ENCODE results near the gene PRDM4. TPM values are rescaled to one million over a fixed set of nuclear protein-coding genes. Genes with fewer than 3 reads are reported as not detected.
"Not testable (repeated sequence)": the region's sequence is repeated elsewhere in the genome, so short reads cannot be mapped to it uniquely, and the experiment has no call there.

PRDM4 gene
- total RNA-seq, 1 donor: 34.3 TPM

DNA sequence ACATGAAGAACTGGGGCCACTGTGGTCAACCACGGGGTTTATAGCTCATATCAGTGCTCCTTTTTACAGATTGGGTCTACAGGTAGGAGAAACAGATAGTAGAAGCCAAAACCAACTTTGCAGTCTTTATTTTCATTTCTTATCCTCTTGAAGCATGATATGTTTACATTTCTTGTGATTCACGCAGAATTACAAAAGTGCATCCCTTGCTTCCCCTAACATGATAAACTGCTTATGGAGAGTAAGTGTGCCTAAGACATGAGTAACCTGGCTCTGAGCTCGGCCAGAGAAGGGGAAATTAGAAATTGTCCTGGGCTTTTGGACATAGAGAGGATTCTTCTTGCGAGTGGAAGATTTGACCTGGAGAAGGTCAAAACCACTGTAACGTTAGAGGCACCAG, 56.9 kb downstream of the PRDM4 start:
- no peak for DNase-seq (ENCODE audit: low read depth)
- no peak overlapping the region for H3K4me3 ChIP-seq (ENCODE audit: low read depth, low read length)
- TF ChIP-seq, protein P1, sequence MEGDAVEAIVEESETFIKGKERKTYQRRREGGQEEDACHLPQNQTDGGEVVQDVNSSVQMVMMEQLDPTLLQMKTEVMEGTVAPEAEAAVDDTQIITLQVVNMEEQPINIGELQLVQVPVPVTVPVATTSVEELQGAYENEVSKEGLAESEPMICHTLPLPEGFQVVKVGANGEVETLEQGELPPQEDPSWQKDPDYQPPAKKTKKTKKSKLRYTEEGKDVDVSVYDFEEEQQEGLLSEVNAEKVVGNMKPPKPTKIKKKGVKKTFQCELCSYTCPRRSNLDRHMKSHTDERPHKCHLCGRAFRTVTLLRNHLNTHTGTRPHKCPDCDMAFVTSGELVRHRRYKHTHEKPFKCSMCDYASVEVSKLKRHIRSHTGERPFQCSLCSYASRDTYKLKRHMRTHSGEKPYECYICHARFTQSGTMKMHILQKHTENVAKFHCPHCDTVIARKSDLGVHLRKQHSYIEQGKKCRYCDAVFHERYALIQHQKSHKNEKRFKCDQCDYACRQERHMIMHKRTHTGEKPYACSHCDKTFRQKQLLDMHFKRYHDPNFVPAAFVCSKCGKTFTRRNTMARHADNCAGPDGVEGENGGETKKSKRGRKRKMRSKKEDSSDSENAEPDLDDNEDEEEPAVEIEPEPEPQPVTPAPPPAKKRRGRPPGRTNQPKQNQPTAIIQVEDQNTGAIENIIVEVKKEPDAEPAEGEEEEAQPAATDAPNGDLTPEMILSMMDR (IDR thresholded peaks at IDR 0.05; ENCODE audit: insufficient read depth, low read length): no peak

DNA sequence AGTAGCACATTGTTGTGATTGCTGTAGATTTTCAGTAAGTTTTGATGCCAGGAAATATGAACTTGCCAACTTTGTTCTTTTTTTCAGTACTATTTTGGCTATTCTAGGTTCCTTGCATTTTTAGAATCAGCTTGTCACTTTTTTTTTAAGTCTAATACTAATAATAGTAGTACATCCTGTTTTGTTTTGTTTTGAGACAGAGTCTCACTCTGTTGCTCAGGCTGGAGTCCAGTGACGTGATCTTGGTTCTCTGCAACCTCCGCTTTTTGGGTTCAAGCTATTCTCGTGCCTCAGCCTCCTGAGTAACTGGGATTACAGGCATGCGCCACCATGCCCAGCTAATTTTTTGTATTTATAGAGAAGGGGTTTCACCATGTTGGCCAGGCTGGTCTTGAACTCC, 58.8 kb downstream of the PRDM4 start:
- TF ChIP-seq, protein P1 (IDR thresholded peaks at IDR 0.05; ENCODE audit: insufficient read depth, low read length): no peak
- H3K4me3 ChIP-seq (ENCODE audit: low read depth, low read length): no peak overlapping the region
- DNase-seq (ENCODE audit: low read depth): no peak

DNA sequence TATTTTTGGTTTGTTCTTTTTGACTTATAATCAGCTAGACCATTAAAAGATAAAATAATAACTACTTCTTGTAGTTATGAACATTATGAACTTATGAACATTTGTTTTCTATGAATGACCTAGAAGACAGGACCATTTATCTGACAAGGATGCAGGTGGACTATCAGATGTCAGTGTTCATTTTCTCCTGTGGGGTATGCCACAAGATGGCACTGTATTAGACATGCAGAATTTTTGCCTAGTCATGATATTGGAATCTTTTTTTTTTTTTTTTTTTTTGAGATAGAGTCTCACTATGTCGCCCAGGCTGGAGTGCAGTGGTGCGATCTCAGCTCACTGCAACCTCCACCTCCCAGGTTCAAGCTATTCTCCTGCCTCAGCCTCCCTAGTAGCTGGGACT, 65.2 kb downstream of the PRDM4 start:
- TF ChIP-seq, protein P1 (IDR thresholded peaks at IDR 0.05; ENCODE audit: insufficient read depth, low read length): peak; percentile 44
- not testable (repeated sequence) for H3K4me3 ChIP-seq (ENCODE audit: low read depth, low read length)
- DNase-seq (ENCODE audit: low read depth): peak; percentile 30

DNA sequence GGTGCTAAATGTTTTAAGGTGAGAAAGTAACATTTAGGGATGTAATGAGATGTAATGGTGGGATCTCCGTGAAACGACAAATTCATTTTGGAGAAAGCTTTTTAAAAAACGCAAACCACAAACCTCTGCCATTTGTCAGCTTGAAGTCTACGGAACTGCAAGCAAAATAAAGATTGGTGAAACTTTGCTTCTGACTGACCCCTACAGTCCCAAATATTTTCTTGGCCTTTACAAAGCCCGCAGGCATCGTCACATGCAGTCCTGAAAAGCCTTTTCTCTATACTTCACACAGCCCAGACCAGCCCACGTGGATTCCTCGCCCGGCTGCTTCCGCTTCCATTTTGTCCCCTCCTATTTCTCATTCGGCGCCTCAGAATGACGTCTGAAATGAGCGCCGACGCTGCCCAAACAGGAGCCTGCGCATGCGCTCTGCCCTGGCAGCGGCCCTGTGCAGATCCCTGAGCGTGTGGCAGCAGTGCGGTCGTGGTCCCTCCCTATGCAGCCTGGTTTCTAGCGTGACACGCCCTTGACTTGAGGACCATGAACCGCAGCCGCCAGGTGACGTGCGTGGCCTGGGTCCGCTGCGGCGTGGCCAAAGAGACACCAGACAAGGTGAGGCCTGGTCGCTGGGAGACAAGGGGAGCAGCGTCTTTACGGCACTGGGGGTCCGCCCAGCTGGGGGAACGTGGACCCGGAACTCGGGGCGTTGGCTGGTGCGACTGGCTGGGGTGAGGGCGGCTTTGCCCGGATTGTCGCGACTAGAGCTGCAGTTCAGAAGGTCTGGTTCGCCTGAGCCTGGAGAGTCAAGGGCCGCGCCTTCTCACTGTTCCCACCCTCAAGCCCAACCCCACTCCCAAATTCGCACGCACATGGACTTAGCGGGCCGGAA, 75.3 kb downstream of the PRDM4 start, which contains the start of gene PWP1:
TSS of gene PWP1 (plus strand) at position 440 of the 889 bp plus-strand sequence. CDS start at position 541, 101 bp downstream.
- peak; percentile 95 for DNase-seq (ENCODE audit: low read depth)
- TF ChIP-seq, protein P1 (IDR thresholded peaks at IDR 0.05; ENCODE audit: insufficient read depth, low read length): no peak
- H3K4me3 ChIP-seq (ENCODE audit: low read depth, low read length): peak within 1 kb of the TSS; percentile 100

DNA sequence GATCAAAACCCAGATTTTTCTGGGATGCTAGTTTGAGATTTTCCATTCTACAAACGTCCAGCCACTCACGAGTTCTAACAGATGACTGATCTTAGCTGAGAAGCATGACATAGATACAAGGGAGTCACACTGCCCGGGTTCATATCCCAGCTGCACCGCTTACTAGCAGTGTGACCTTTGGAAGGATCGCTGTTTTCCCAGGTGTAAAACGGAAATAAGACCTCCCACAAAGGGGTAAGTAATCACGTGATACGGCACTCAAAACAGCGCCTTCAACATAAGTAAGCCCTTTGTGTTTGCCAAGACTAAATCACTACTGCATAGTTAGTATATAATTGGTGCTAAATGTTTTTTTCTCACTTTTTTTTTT, 76.0 kb downstream of the PRDM4 start:
- DNase-seq (ENCODE audit: low read depth): no peak
- TF ChIP-seq, protein P1 (IDR thresholded peaks at IDR 0.05; ENCODE audit: insufficient read depth, low read length): no peak
- H3K4me3 ChIP-seq (ENCODE audit: low read depth, low read length): peak overlapping the region; percentile 100

DNA sequence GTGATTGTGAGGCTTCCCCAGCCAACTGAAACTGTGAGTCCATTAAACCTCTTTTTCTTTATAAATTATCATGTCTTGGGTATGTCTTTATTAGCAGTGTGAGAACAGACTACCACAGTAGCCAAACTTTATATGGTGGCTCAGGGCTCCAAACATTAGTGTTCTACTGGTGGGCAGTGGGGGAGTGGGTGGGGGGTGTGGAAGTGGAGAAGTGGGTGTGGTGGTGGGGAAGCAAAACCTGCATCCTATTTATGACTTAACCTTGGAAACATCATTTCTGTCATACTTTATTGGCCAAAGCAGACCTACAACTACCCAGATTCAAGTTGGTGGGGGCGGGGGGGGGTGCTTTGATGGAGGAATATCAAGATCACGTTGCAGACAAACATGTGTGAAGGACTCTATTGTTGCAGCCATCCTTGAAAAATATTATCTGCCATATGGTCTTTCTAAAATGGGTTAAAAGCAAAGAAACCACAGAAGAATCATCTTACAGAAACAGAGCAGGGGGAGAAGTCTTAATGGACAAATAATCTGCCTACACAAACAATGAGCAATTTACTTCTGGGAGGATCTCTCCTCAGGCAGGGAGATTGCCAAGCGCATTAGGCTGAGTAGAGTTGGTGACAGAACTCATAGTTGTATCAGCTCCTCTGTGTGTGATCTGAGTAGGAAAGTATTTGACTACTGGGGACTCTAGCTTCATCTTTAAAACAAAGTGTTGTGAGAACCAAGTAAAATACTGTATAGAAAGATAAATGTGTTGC, 76.7 kb downstream of the PRDM4 start:
- DNase-seq (ENCODE audit: low read depth): no peak
- TF ChIP-seq, protein P1 (IDR thresholded peaks at IDR 0.05; ENCODE audit: insufficient read depth, low read length): no peak

More for the DNA sequence above, 76.7 kb downstream of the PRDM4 start:
- no peak overlapping the region for H3K4me3 ChIP-seq (ENCODE audit: low read depth, low read length)

Other genes starting within 250 kb of the PRDM4 start
- 72.0 and 142 TPM in 2 replicates for gene PWP1, start 75.3 kb downstream of the PRDM4 start, total RNA-seq (ENCODE audit: low replicate concordance)
- not detected in 2 replicates for gene ASCL4, start 13.6 kb upstream of the PRDM4 start, total RNA-seq (ENCODE audit: low replicate concordance)

Data from fibroblast of the aortic adventitia (primary cell).